ENCODE results near the gene UBTD2.
A peak's percentile ranks its signal among the peaks of the same experiment; 100 is the strongest.

Gene UBTD2

GRCh38 chr5:172188033-172188892 is 95.3 kb downstream of the UBTD2 start, which contains the start of gene STK10:
TSS of gene STK10 (minus strand) at chr5:172188224. CDS start at chr5:172188042, 182 bp downstream.
- peak; percentile 94 for DNase-seq (ENCODE audit: low spot score)
- Histone ChIP-seq H3K27ac (peak within 1 kb of the TSS; percentile 66 to 92), H3K4me3 (peak within 1 kb of the TSS; percentile 88)
- TF ChIP-seq CTCF (IDR thresholded peaks at IDR 0.05) = peak; percentile 76

- no peak for TF ChIP-seq CTCF (IDR thresholded peaks at IDR 0.05)
- H3K4me3 ChIP-seq = peak overlapping the region; percentile 88
- no peak for DNase-seq (ENCODE audit: low spot score)
Observed at GRCh38 chr5:172187118-172188032, 96.2 kb downstream of the UBTD2 start.

GRCh38 chr5:172186114-172186695 is 97.4 kb downstream of the UBTD2 start:
- no peak for DNase-seq (ENCODE audit: low spot score)
- TF ChIP-seq CTCF (IDR thresholded peaks at IDR 0.05) = no peak
- Histone ChIP-seq H3K27ac (peak overlapping the region in 1 of 2 donors; percentile 70), H3K4me3 (peak overlapping the region; percentile 88)

More at GRCh38 chr5:172187118-172188032, 96.2 kb downstream of the UBTD2 start:
- peak overlapping the region; percentile 66 to 92 for H3K27ac ChIP-seq

- DNase-seq (ENCODE audit: low spot score) = no peak
- TF ChIP-seq CTCF (IDR thresholded peaks at IDR 0.05) = no peak
- peak overlapping the region; percentile 88 for H3K4me3 ChIP-seq
- peak overlapping the region in 1 of 2 donors; percentile 70 for H3K27ac ChIP-seq
Observed at GRCh38 chr5:172185096-172185461, 98.5 kb downstream of the UBTD2 start.

- TF ChIP-seq CTCF (IDR thresholded peaks at IDR 0.05) = no peak
- DNase-seq (ENCODE audit: low spot score) = no peak
- H3K27ac ChIP-seq = no peak overlapping the region
- no peak overlapping the region for H3K4me3 ChIP-seq
Observed at GRCh38 chr5:172183881-172184280, 99.7 kb downstream of the UBTD2 start.

- DNase-seq (ENCODE audit: low spot score) = no peak
- Histone ChIP-seq H3K27ac (no peak overlapping the region), H3K4me3 (no peak overlapping the region)
- TF ChIP-seq CTCF (IDR thresholded peaks at IDR 0.05) = no peak
Observed at GRCh38 chr5:172182291-172182690, 101.3 kb downstream of the UBTD2 start.

Measured in coronary artery (tissue), 2 donors.